Panc1 (cell line): Measurements from ENCODE around the gene SOX5. TPM values are rescaled to one million over a fixed set of nuclear protein-coding genes. Genes with fewer than 3 reads are reported as not detected.

Experiments
- ATAC-seq: fragments of 200-7000 bp; cut with Tn5 transposase; 2 replicates; pipeline ENCODE4 v1.9.1; 2020; ENCODE audit warnings: mild to moderate bottlenecking, moderate library complexity
- BruUV-seq: library from RNA; stranded (reverse); fragments of 400-500 nt; replicated peaks from 2 replicates; lab custom pipeline; 2021; lab: Mats Ljungman, UMichigan
- CTCF ChIA-PET: fragments of 300-600 bp; sonication (Branson Sonifier 250); formaldehyde crosslinking; loops from one replicate; lab custom pipeline; 2022; ENCODE audit warnings: antibody characterized with exemption; lab: Charles Lee
- POLR2A ChIA-PET: fragments of 300-600 bp; sonication (Branson Sonifier 250); formaldehyde crosslinking; loops from one replicate; lab custom pipeline; 2022; ENCODE audit warnings: antibody characterized with exemption; lab: Charles Lee
- DNase-seq: peaks from one replicate; pipeline ENCODE4 v3.0.0-alpha.2; 2010; ENCODE audit warnings: low read depth, low spot score
- H3K27ac ChIP-seq: 2 replicates; pipeline ENCODE4 v1.5.1; 2011; ENCODE audit warnings: mild to moderate bottlenecking, low read length, inconsistent platforms
- H3K27me3 ChIP-seq: fragments of 200-500 bp; sonication (Bioruptor generic); 2 replicates; pipeline ENCODE4 v1.6.0; 2014; ENCODE audit warnings: low read length, inconsistent platforms; ENCODE audit not compliant: control insufficient read depth, insufficient read depth
- H3K36me3 ChIP-seq: fragments of 200-500 bp; sonication (Bioruptor generic); 2 replicates; pipeline ENCODE4 v1.5.1; 2014; ENCODE audit warnings: inconsistent platforms, mild to moderate bottlenecking, low read length, moderate library complexity; ENCODE audit not compliant: control insufficient read depth, insufficient read depth
- H3K4me1 ChIP-seq: 2 replicates; pipeline ENCODE4 v1.5.1; 2011; ENCODE audit warnings: inconsistent platforms, mild to moderate bottlenecking, low read length, moderate library complexity; ENCODE audit not compliant: control insufficient read depth, insufficient read depth
- H3K4me3 ChIP-seq, 2 experiments: 2 replicates each; pipeline ENCODE4 v1.5.1; 2011 to 2012; ENCODE audit warnings: low read depth in 2 of 2, low read length in 2 of 2, mild to moderate bottlenecking in 2 of 2, inconsistent platforms in 1 of 2, moderate library complexity in 1 of 2
- H3K9me3 ChIP-seq: fragments of 200-500 bp; sonication (Bioruptor generic); 2 replicates; pipeline ENCODE4 v1.5.1; 2014; ENCODE audit warnings: low read depth, mild to moderate bottlenecking, inconsistent platforms, low read length, moderate library complexity; ENCODE audit not compliant: control insufficient read depth, insufficient read depth
- POLR2AphosphoS5 ChIP-seq: IDR thresholded peaks from 2 replicates; pipeline ENCODE4 v1.6.1; 2012; ENCODE audit warnings: mild to moderate bottlenecking, low read depth, low read length, moderate library complexity
- SIN3A ChIP-seq: IDR thresholded peaks from 2 replicates; pipeline ENCODE4 v1.6.1; 2012; ENCODE audit warnings: low read depth, mild to moderate bottlenecking, low read length, moderate library complexity, borderline replicate concordance; ENCODE audit not compliant: insufficient read depth
- TCF7L2 ChIP-seq: IDR thresholded peaks from 2 replicates; pipeline ENCODE4 v1.6.1; 2011; ENCODE audit warnings: mild to moderate bottlenecking, low read depth, low read length, inconsistent platforms
- in situ Hi-C: cut with HindIII; loops from 2 replicates; pipeline ENCODE4 v1.10.0; 2016; ENCODE audit warnings: low sequenced_read_pairs, low pct_unique_long_range_greater_than_20kb
- intact Hi-C: fragments of 100-400 bp; cut with micrococcal nuclease; formaldehyde crosslinking; loops from one replicate; pipeline ENCODE4 v1.10.0; 2022; ENCODE audit not compliant: unreplicated experiment
- total RNA-seq: library from RNA; stranded (reverse); gene quantifications from one replicate; pipeline ENCODE4 v1.2.1, GENCODE V29; 2021; ENCODE audit not compliant: unreplicated experiment
- TF ChIP-seq, protein P1 (sequence below), 2 experiments: IDR thresholded peaks; 2 replicates each; pipeline ENCODE4 v1.6.1; 2011 to 2012; ENCODE audit warnings: low read depth in 2 of 2, control low read depth in 1 of 2, low read length in 1 of 2, mild to moderate bottlenecking in 1 of 2, moderate library complexity in 1 of 2; ENCODE audit not compliant: insufficient read depth in 1 of 2
- TF ChIP-seq, protein P2 (sequence below): fragments of 450-650 bp; IDR thresholded peaks from 2 replicates; pipeline ENCODE4 v1.5.1; 2017; ENCODE audit warnings: mild to moderate bottlenecking

SOX5 gene
- total RNA-seq, 1 experiment from 2014 or later, result 0.23 TPM

DNA sequence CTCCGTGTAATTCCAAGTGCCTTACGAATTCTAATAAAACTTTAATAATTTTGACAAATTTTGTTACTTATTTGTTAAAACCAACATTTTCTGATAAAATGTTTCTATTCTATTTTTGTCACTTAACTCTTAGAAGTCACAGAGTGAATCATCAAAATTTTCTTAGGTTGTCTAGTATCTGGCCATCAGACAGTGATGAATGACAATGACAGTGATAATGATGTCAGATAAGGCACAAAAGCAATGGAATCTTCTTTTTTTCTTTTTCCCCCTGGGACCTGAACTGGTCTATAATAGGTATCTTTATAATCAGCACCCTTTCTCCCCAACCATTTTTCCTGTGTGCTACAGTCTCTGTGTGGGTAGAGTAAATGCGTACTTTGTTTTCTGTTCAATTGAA lies 407.3 kb downstream of the SOX5 start:
- intact Hi-C loops (no loop called here), in situ Hi-C loops (no loop called here)
- ATAC-seq, result no peak
- DNase-seq, result no peak
- ChIA-PET POLR2A (no interaction called here), CTCF (no interaction called here)
- no peak for TF ChIP-seq TCF7L2
- no peak for TF ChIP-seq SIN3A
- no peak for TF ChIP-seq POLR2AphosphoS5
- TF ChIP-seq, protein P1, sequence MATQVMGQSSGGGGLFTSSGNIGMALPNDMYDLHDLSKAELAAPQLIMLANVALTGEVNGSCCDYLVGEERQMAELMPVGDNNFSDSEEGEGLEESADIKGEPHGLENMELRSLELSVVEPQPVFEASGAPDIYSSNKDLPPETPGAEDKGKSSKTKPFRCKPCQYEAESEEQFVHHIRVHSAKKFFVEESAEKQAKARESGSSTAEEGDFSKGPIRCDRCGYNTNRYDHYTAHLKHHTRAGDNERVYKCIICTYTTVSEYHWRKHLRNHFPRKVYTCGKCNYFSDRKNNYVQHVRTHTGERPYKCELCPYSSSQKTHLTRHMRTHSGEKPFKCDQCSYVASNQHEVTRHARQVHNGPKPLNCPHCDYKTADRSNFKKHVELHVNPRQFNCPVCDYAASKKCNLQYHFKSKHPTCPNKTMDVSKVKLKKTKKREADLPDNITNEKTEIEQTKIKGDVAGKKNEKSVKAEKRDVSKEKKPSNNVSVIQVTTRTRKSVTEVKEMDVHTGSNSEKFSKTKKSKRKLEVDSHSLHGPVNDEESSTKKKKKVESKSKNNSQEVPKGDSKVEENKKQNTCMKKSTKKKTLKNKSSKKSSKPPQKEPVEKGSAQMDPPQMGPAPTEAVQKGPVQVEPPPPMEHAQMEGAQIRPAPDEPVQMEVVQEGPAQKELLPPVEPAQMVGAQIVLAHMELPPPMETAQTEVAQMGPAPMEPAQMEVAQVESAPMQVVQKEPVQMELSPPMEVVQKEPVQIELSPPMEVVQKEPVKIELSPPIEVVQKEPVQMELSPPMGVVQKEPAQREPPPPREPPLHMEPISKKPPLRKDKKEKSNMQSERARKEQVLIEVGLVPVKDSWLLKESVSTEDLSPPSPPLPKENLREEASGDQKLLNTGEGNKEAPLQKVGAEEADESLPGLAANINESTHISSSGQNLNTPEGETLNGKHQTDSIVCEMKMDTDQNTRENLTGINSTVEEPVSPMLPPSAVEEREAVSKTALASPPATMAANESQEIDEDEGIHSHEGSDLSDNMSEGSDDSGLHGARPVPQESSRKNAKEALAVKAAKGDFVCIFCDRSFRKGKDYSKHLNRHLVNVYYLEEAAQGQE (IDR thresholded peaks at IDR 0.05; ENCODE audit: insufficient read depth in 1 of 2, low read depth in 2 of 2, low read length in 1 of 2), result no peak
- TF ChIP-seq, protein P2, sequence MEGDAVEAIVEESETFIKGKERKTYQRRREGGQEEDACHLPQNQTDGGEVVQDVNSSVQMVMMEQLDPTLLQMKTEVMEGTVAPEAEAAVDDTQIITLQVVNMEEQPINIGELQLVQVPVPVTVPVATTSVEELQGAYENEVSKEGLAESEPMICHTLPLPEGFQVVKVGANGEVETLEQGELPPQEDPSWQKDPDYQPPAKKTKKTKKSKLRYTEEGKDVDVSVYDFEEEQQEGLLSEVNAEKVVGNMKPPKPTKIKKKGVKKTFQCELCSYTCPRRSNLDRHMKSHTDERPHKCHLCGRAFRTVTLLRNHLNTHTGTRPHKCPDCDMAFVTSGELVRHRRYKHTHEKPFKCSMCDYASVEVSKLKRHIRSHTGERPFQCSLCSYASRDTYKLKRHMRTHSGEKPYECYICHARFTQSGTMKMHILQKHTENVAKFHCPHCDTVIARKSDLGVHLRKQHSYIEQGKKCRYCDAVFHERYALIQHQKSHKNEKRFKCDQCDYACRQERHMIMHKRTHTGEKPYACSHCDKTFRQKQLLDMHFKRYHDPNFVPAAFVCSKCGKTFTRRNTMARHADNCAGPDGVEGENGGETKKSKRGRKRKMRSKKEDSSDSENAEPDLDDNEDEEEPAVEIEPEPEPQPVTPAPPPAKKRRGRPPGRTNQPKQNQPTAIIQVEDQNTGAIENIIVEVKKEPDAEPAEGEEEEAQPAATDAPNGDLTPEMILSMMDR, result no peak
- Histone ChIP-seq H3K36me3 (no peaks in the 10 kb centered on the region), H3K27ac (no peak overlapping the region), H3K4me1 (no peaks in the 10 kb centered on the region), H3K27me3 (no peaks in the 10 kb centered on the region), H3K4me3 (no peak overlapping the region), H3K9me3 (no peaks in the 10 kb centered on the region)
- no TSS peak for BruUV-seq

DNA sequence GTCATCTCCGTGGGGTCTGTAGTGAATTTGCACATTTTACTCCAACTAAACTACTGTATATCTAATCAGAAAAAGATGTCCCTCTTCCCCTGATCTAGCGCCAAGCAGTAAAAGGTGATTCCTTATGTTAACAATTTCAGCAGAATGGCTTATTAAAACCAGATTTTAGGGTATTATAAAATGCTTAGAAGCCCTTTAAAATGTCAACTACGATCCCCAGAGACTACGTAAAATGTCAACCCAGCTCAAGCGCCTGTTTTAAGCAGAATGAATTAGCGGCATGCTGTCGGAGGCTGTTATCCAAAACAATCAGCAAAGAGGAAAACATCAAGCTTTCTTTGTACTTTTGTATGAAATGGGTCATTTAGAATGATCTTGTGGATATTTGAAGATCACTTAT lies 408.9 kb downstream of the SOX5 start:
- no TSS peak for BruUV-seq
- in situ Hi-C loops (no loop called here), intact Hi-C loops (no loop called here)
- H3K9me3 ChIP-seq, result no peaks in the 10 kb centered on the region
- H3K4me1 ChIP-seq, result no peaks in the 10 kb centered on the region
- H3K27me3 ChIP-seq, result no peaks in the 10 kb centered on the region
- POLR2A ChIA-PET, result no interaction called here
- no peak for ATAC-seq
- H3K27ac ChIP-seq, result no peak overlapping the region
- H3K4me3 ChIP-seq, result no peak overlapping the region
- no peaks in the 10 kb centered on the region for H3K36me3 ChIP-seq
- TF ChIP-seq TCF7L2 (no peak), SIN3A (no peak), POLR2AphosphoS5 (no peak)
- TF ChIP-seq, protein P1 (IDR thresholded peaks at IDR 0.05; ENCODE audit: insufficient read depth in 1 of 2, low read depth in 2 of 2, low read length in 1 of 2), result no peak
- TF ChIP-seq, protein P2, result no peak
- CTCF ChIA-PET, result no interaction called here
- DNase-seq, result no peak
